GM18502 (cell line): ENCODE data around the gene EFL1.
"Not testable (repeated sequence)": the region's sequence is repeated elsewhere in the genome, so short reads cannot be mapped to it uniquely, and the experiment has no call there.

Experiments
- ATAC-seq: cut with Tn5 transposase; IDR thresholded peaks from one replicate; pipeline ENCODE4 v1.9.1; 2021; ENCODE audit warnings: mild to moderate bottlenecking; ENCODE audit not compliant: unreplicated experiment, poor library complexity

Gene EFL1

DNA sequence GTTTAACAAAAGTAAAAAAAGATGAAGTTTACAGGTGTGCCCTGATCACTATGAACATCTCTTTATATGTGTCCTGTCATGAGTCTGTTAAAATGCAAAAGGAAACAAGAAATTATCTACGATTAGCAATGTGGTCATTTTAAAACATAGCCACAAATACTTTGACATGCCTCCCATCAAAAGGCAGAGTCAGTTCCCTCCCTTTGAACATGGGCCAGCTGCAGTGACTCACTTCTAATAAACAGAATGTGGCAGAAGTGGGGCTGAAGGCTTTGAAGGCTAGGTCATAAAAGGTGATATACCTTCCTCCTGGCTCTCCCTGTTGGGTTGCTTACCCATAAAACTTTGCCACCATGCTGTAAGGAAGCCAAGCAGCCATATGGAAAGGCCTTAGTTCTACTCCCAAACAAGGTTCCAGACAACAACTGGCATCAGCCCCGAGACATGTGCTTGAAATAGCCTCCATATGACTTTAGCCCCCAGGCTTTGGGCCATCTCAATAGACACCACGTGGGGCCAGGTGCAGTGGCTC lies 52.4 kb downstream of the EFL1 start:
- ATAC-seq, result not testable (repeated sequence)

- ATAC-seq, result not testable (repeated sequence)
These were observed 58.0 kb downstream of the EFL1 start for GRCh38 chr15:82204575-82204974.

- ATAC-seq, result peak; percentile 88
These were observed 64.6 kb downstream of the EFL1 start for GRCh38 chr15:82197733-82198594.

DNA sequence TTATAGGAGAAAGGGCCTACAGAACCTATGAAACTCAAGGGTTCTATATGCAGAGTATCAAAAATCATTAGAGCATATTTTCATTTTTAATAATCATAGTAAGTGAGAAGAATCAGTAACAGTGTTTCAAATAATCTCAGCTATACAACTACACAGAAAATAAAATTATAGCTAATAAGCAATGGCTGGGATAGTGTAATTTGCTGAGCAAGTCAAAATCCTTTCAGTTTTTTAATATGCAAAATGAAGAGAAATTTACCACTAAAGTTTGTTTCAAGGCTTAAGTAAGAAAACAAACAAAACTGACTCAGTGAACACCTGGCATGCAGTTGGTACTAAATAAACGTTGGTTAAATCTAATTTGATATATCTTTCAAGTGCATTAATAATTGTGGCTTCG lies 66.2 kb downstream of the EFL1 start:
- ATAC-seq, result no peak

GRCh38 chr15:82195818-82196217 lies 66.7 kb downstream of the EFL1 start:
- not testable (repeated sequence) for ATAC-seq

- ATAC-seq, result not testable (repeated sequence)
These were observed 68.0 kb downstream of the EFL1 start for GRCh38 chr15:82194488-82194887.

- ATAC-seq, result not testable (repeated sequence)
These were observed 69.1 kb downstream of the EFL1 start for GRCh38 chr15:82193435-82193834.

- not testable (repeated sequence) for ATAC-seq
These were observed 70.1 kb downstream of the EFL1 start for GRCh38 chr15:82192394-82192793.

GRCh38 chr15:82186719-82187406 lies 75.7 kb downstream of the EFL1 start:
- ATAC-seq, result peak; percentile 94

GRCh38 chr15:82186161-82186560 lies 76.4 kb downstream of the EFL1 start:
- no peak for ATAC-seq

GRCh38 chr15:82184776-82185175 lies 77.8 kb downstream of the EFL1 start:
- ATAC-seq, result no peak

DNA sequence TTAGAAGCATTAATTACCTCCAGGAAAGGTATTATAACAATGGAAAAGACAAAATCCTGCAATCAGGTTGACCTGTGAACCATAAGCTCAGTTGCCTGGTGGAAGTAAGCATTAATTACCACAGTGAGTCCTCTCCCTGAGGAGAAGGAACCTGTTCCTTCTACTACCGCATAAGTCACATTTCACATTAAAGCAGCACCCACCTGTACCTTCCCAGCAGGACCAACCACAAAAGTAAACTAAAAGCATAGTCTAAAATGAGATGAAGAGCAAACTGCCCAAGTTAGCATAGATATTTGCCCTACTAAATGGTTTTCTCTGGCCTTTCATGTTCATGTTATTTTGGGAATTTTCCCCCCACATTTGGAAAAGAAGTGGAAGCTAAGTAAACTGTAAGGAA lies 78.2 kb downstream of the EFL1 start:
- no peak for ATAC-seq

GRCh38 chr15:82183121-82184031 lies 79.2 kb downstream of the EFL1 start:
- ATAC-seq, result no peak

DNA sequence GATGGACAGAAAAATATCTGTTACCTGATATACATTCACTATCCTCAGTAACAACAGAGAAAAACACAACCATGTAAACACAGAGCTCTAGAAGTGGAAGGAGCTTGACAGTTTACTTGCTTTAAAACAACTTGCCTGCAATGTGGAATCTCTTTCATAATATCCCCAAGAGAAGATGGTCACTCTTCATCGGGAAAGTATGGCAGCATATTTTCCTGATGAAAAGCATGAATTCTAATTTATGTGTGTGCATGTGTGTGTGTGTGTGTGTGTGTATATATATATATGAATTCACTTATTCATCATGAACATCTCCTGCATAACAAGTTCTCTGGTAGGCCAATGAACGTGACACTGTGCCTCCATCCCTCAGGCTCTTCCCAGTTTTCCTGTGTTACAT lies 81.2 kb downstream of the EFL1 start:
- ATAC-seq, result no peak

GRCh38 chr15:82178061-82178460 lies 84.5 kb downstream of the EFL1 start:
- no peak for ATAC-seq

DNA sequence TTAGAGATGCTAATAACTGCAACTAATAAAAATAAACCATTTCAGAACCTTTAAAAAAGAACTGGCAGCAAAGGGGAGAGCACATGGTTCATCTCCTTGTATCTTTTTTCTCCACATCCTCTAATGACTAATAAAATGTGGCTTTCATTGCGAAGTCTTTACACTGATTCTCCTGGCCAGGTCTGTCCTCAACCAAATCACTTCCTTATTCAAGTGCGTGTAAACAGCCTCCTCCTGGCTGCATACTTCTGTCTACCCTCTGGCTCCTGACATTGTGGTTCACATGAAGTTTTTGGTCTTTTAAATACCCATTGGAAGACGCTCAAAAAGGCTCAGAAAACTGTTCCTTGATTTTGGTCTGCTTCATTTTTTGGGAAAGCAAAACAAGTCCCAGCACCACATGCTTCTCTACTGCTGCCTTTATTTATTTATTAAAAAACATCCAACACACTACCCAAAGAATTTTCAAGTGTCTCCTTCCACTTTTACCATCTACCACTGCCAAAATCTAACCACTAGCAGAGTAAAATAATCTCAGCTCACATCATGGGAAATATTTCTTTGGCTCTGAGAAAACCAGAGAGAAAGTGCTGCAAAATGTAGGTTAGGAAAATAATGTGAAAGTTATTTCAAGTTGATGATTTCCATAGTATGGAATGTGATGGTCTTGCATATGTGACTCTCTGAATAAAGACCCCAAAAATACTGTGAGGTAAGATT lies 85.1 kb downstream of the EFL1 start:
- ATAC-seq, result no peak

GRCh38 chr15:82176542-82176941 lies 86.0 kb downstream of the EFL1 start:
- ATAC-seq, result no peak

DNA sequence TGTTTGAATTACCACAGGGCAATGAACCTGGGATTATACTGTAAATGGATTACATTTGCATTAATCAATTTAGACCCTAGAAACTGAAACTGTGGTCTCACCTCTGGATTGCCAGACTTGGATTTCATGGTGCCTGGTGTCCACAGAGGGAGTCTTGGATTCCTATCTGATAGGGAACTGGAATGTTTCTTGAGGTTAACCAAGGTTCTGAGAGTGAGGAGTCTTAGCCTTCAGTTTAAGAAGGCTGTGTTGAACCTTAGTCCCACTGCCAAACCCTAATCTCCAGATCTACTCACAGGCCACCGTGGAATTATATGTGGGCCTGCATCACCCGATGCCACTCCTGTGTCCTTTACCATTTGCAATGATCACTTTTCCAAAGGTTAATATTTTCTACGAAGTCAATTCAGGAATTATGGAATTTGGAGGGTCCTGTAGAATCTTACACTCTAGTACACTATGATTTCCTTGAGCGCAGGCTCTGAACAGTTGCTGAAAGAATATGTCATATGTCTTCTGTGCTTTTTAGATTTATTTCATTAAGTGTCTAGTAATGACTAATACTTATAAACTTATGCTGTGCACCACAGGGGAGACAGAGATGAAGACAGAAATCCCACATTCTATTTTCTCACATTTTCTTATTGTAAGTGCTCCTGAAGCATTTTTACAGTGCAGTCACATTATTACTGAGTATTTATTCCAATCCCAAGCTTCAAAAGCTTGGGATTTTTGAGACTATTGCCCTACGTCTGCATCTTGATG lies 87.9 kb downstream of the EFL1 start:
- no peak for ATAC-seq

GRCh38 chr15:82173108-82173507 lies 89.4 kb downstream of the EFL1 start:
- no peak for ATAC-seq
